AG10803 (cell line): ENCODE measurements around the gene OSBPL8.
A peak's percentile ranks its signal among the peaks of the same experiment; 100 is the strongest.

Source experiments
- DNase-seq: peaks from one replicate; pipeline ENCODE4 v3.0.0; 2010; ENCODE audit warnings: low read depth
- H3K4me3 ChIP-seq: 2 replicates; pipeline ENCODE4 v1.5.1; 2011; ENCODE audit warnings: mild to moderate bottlenecking, low read length, control low read depth
- TF ChIP-seq, protein P1 (sequence below): conservative IDR thresholded peaks from 2 replicates; pipeline ENCODE4 v1.5.1; 2011; ENCODE audit warnings: mild to moderate bottlenecking, low read length, control low read depth, inconsistent platforms

Gene OSBPL8

DNA sequence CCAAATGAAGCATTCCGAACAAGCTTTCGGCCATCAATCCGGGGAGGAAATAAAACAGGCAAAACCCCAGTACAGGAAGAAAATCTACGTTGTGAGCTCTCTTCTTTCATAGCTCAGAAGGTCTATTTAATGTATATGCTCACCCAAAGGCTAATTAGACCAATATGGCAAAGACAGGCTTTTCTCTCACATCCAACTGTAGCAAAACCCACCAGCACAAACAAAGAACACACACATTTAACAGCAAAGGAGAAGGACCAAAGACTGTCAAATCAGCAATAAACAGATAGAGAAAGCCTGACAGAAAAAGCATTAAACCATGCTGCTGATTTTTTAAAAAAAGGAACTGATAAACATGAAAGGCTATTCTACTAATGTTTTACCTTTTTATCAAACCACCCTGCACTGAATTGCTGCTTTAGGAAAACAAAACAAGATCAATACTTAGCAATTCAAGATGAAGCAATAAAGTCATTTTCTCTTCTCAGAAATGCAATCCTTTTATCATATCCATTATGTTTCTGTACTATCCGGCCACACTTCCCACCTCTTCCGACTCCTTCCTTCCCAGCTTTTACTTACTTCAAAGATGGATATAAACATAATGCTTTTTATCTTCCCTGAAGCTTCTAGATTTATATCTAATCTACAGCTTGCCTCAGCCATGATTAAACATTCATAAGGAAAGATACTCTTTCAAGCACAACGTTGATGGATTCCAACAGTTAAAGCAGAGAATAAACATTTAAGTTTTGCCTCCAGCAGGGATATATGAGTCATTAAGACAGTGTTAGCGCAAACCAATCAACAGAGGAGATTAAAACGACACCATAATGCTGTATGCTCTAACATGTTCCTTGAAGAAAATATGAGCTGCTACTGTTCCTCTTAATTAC lies 136.8 kb downstream of the OSBPL8 start:
- DNase-seq = no peak
- TF ChIP-seq, protein P1, sequence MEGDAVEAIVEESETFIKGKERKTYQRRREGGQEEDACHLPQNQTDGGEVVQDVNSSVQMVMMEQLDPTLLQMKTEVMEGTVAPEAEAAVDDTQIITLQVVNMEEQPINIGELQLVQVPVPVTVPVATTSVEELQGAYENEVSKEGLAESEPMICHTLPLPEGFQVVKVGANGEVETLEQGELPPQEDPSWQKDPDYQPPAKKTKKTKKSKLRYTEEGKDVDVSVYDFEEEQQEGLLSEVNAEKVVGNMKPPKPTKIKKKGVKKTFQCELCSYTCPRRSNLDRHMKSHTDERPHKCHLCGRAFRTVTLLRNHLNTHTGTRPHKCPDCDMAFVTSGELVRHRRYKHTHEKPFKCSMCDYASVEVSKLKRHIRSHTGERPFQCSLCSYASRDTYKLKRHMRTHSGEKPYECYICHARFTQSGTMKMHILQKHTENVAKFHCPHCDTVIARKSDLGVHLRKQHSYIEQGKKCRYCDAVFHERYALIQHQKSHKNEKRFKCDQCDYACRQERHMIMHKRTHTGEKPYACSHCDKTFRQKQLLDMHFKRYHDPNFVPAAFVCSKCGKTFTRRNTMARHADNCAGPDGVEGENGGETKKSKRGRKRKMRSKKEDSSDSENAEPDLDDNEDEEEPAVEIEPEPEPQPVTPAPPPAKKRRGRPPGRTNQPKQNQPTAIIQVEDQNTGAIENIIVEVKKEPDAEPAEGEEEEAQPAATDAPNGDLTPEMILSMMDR = no peak
- peak overlapping the region; percentile 9 for H3K4me3 ChIP-seq

DNA sequence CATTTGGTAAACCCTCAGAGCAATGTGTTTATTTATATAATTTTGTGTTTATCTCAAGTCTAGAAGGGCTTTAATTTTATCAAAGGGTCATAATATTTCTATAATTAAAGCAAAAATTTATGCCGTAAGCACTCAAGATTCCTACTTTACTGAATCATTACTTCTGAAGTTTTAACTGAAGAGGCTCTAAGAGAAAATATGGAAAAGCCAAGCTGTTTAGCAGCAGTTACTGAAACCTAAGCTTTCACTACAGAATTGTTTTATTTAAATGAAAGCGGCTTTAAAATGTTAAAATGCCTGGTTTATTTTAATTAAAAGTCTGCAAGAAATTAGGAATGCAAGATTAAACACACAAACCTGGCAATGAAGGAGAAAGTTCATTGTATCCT lies 137.4 kb downstream of the OSBPL8 start:
- TF ChIP-seq, protein P1 = no peak
- no peak for DNase-seq

DNA sequence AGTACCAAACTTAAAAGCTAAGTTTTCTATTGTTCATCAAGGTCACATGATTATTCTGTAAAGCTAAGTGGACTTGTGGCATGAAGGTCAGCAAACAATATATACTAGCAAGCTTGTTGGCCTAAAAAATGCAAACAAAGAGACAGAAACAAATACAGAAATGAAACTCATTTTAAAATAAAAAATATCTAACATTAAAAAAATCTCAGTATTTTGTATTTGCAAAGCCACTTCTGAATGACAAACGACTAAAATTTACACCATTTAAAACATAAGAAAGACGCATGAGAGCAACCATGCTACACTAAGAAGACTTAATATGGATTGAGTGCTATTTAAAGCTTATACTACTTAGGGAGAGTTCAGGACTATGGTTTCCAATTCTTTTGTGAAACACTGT lies 138.5 kb downstream of the OSBPL8 start:
- no peak overlapping the region for H3K4me3 ChIP-seq
- TF ChIP-seq, protein P1 = no peak
- DNase-seq = no peak

More for the DNA sequence above, 137.4 kb downstream of the OSBPL8 start:
- H3K4me3 ChIP-seq = peak overlapping the region; percentile 9

DNA sequence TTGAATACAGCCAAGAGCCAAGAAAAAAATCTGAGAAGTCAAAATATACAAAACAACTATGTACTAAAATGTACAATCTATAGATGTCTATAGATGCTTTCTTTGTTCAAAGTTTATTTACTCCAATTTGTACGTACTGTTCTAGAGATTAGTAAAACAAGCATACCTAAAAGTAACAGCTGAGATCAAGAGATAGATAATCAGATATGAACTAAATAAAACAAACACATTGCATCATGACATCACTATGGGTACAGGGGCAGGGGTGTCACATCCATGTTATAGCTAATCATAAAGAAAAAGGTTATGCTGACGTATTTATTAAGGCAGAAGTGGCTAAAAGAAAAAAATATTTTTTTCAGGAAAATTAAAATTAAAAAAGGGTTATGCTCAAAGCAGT lies 139.3 kb downstream of the OSBPL8 start:
- no peak overlapping the region for H3K4me3 ChIP-seq
- TF ChIP-seq, protein P1 = no peak
- DNase-seq = no peak

DNA sequence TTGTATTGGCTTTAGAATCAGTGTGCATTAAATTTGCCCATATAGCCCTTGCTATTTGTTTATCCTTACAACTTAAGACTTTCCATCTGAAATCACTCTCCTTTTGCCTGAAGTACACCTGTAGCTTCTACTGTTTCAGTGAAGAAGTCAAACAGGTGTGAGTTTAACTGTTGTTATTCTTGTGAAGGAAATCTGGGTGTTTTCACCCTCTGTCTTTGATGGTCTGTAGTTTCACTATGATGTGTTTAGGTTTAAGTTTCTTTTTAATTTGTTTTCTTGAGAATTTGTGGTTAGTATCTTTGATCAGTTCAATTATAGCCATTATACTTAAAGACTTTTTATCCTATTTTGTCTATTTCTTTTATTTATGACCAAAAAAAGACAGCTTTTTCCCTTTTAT lies 142.5 kb downstream of the OSBPL8 start:
- no peak for DNase-seq
- H3K4me3 ChIP-seq = no peak overlapping the region
- TF ChIP-seq, protein P1 = no peak

DNA sequence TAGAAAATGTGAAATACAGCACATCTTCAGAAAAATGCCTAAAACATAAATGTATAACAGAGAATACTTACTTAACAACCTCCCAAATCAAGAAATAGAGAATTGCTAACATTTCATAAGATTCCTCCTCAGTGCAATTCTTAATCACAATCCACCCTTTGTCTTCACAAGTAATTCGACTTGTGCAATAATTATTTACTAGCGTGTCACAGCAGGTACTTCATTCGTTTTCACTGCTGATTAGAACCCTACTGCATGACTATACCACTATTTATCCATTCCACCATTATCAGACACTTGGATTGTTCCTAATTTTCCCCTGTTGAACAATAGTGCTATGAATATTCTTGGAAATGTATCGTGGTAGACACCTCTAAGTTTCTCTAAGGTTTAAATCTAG lies 146.4 kb downstream of the OSBPL8 start:
- no peak for DNase-seq
- TF ChIP-seq, protein P1 = no peak
- no peak overlapping the region for H3K4me3 ChIP-seq

DNA sequence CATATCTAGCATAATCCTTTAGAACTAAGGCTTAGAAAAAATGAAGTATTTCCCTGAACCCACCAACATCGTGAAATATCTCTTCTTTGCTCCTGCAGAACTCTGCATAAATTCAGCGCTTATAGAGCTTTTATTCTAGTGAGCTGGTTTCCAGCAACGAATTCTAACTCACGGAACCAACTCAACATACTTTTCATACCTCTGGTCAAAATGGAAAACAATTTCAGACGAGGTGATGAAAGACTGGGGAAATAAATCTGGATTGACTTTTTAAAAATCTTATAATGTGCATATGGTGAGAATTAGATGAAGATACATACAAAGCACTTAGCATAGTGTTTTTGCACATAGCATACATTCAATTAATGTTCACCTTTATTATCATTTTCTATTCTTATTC lies 148.8 kb downstream of the OSBPL8 start:
- peak; percentile 16 for DNase-seq
- TF ChIP-seq, protein P1 = no peak
- H3K4me3 ChIP-seq = no peak overlapping the region
